ENCODE results near the gene U2SURP. TPM values are rescaled to one million over a fixed set of nuclear protein-coding genes. Genes with fewer than 3 reads are reported as not detected.
"Not testable (repeated sequence)": the region's sequence is repeated elsewhere in the genome, so short reads cannot be mapped to it uniquely, and the experiment has no call there.

The U2SURP gene
- total and polyA plus RNA-seq, 2 donors = 79.7 to 107 TPM

DNA sequence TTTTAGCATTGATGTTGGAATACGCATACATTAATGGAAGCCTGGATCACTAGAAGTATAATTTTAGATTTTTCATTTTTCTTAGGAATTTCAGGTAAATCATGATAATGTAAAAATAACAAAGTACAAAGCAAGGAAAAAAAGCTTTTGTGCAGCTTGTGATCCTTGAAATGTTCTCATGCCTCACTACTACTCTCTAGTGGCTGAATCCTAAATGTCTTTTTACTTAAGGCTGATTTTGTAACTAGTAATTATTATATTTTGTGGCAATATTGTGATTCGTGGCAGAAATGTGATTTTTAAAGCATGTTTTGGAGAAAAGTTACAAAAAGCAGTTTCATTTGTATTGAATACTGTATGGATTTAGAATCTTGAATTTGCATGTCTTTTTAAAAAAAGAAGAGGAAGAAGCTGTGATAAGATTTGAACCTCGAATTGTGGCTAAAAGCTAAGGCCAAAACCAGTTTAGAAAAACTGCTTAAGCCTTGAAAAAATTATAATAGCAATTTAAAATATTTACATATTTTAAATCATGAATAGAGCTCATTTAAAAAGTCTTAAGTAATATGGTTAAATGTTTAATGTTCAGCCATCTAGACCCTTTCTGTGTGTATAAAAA lies 39.0 kb downstream of the U2SURP start:
- WGBS = 91% methylated on average over 3 of the region's 3 CpGs
- Histone ChIP-seq H3K9me3 (ENCODE audit: control insufficient read depth in 2 of 2, insufficient read depth in 1 of 2, low read length in 1 of 2) (no peaks in the 10 kb centered on the region), H3K27ac (ENCODE audit: low read depth in 1 of 2, low read length in 1 of 2) (no peak overlapping the region), H3K27me3 (ENCODE audit: control insufficient read depth in 2 of 2, insufficient read depth in 1 of 2, low read length in 1 of 2) (no peaks in the 10 kb centered on the region), H3K36me3 (ENCODE audit: control insufficient read depth in 2 of 2, insufficient read depth in 2 of 2, low read length in 1 of 2) (peaks cover 19 to 70% of the 10 kb centered on the region in 2 donors), H3K4me1 (ENCODE audit: control insufficient read depth in 2 of 2, insufficient read depth in 2 of 2, low read length in 2 of 2) (no peaks in the 10 kb centered on the region), H3K4me3 (ENCODE audit: low read length in 2 of 2) (no peak overlapping the region)
- peak in 2 of 9 donors; percentile 4 to 33 for DNase-seq (ENCODE audit: low read depth in 6 of 9, low spot score in 9 of 9)

DNA sequence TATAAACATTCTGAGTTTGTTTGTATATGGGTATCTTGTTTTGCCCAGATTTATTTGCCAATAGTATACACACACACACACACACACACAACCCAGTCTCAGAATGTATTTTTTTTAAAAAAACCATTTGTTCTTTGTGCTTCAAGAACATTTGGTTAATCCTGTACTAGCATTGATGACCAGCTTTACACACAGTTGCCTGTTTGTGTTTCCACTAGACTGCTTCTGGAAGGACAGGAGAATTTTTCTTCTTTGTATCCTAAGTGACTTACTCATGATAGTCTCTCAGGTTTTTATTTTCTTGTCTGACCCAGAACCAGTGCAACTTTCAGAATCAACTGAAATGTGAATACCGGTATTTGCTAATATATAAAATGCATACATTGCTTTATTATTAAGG lies 40.5 kb downstream of the U2SURP start:
- H3K4me3 ChIP-seq (ENCODE audit: low read length in 2 of 2) = no peak overlapping the region
- 95% methylated on average over 1 of the region's 1 CpG for WGBS
- no peak for DNase-seq (ENCODE audit: low read depth in 6 of 9, low spot score in 9 of 9)
- no peak overlapping the region for H3K27ac ChIP-seq (ENCODE audit: low read depth in 1 of 2, low read length in 1 of 2)
- no peaks in the 10 kb centered on the region for H3K27me3 ChIP-seq (ENCODE audit: control insufficient read depth in 2 of 2, insufficient read depth in 1 of 2, low read length in 1 of 2)
- no peaks in the 10 kb centered on the region for H3K9me3 ChIP-seq (ENCODE audit: control insufficient read depth in 2 of 2, insufficient read depth in 1 of 2, low read length in 1 of 2)
- peaks cover 17 to 63% of the 10 kb centered on the region in 2 donors for H3K36me3 ChIP-seq (ENCODE audit: control insufficient read depth in 2 of 2, insufficient read depth in 2 of 2, low read length in 1 of 2)
- H3K4me1 ChIP-seq (ENCODE audit: control insufficient read depth in 2 of 2, insufficient read depth in 2 of 2, low read length in 2 of 2) = no peaks in the 10 kb centered on the region

DNA sequence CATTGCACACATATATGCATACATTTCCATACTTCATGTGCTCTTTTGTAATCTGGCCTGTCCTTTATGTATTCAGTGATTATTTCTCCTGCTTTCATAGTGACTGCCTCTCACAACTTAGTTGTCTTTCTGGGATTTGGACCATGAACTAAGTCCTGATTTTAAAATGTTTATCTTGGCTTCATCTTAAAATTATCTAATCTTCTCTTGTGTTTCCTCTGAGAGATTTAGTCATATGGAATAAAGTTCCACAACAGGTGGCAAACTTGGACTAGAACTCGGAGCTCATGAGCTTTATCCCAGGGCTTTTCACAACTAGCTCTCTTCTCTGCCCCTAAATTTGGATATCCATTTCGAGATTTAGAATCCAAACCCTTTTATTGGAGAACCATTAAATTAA lies 44.3 kb downstream of the U2SURP start:
- no peak overlapping the region for H3K4me3 ChIP-seq (ENCODE audit: low read length in 2 of 2)
- H3K4me1 ChIP-seq (ENCODE audit: control insufficient read depth in 2 of 2, insufficient read depth in 2 of 2, low read length in 2 of 2) = no peaks in the 10 kb centered on the region
- 96% methylated on average over 2 of the region's 2 CpGs for WGBS
- H3K27me3 ChIP-seq (ENCODE audit: control insufficient read depth in 2 of 2, insufficient read depth in 1 of 2, low read length in 1 of 2) = no peaks in the 10 kb centered on the region
- H3K36me3 ChIP-seq (ENCODE audit: control insufficient read depth in 2 of 2, insufficient read depth in 2 of 2, low read length in 1 of 2) = peaks cover 28 to 58% of the 10 kb centered on the region in 2 donors
- DNase-seq (ENCODE audit: low read depth in 6 of 9, low spot score in 9 of 9) = no peak
- no peak overlapping the region for H3K27ac ChIP-seq (ENCODE audit: low read depth in 1 of 2, low read length in 1 of 2)
- no peaks in the 10 kb centered on the region for H3K9me3 ChIP-seq (ENCODE audit: control insufficient read depth in 2 of 2, insufficient read depth in 1 of 2, low read length in 1 of 2)

DNA sequence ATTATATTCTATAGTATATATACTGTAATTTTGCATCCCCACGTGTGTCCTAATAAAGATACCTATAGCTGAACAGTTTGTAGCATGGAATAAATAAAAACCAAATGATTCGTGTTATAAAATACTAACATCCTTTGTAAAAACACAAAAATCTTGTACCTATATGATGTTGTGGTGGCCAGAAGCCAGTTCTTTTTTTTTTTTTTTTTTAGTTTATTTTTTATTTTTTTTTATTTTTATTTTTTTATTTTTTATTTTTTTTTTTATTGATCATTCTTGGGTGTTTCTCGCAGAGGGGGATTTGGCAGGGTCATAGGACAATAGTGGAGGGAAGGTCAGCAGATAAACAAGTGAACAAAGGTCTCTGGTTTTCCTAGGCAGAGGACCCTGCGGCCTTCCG lies 44.7 kb downstream of the U2SURP start:
- H3K4me1 ChIP-seq (ENCODE audit: control insufficient read depth in 2 of 2, insufficient read depth in 2 of 2, low read length in 2 of 2); DNase-seq (ENCODE audit: low read depth in 6 of 9, low spot score in 9 of 9); H3K9me3 ChIP-seq (ENCODE audit: control insufficient read depth in 2 of 2, insufficient read depth in 1 of 2, low read length in 1 of 2); H3K4me3 ChIP-seq (ENCODE audit: low read length in 2 of 2); H3K27ac ChIP-seq (ENCODE audit: low read depth in 1 of 2, low read length in 1 of 2); H3K27me3 ChIP-seq (ENCODE audit: control insufficient read depth in 2 of 2, insufficient read depth in 1 of 2, low read length in 1 of 2): not testable (repeated sequence)
- 99% methylated on average over 5 of the region's 5 CpGs for WGBS
- H3K36me3 ChIP-seq (ENCODE audit: control insufficient read depth in 2 of 2, insufficient read depth in 2 of 2, low read length in 1 of 2) = peaks cover 28 to 62% of the 10 kb centered on the region in 2 donors

DNA sequence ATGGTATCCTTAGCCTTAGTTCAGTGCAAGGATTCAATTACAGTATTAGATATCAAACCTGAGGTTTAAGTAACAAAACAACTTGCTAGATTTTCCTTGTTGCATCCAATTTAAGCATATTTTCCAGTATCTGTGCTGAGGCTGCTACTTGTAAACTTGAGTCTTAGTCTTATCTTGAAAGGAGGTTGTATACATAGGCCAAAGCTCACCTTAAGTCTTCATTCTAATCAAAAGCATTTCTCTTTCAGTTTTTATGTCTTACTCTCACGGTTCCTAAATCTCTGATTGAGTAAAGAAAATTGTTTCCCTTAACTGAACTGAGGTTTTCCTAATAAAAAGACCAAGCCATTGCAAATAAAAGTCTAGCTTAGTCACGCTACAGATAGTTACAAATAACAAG lies 52.6 kb downstream of the U2SURP start:
- DNase-seq (ENCODE audit: low read depth in 6 of 9, low spot score in 9 of 9) = no peak
- Histone ChIP-seq H3K36me3 (ENCODE audit: control insufficient read depth in 2 of 2, insufficient read depth in 2 of 2, low read length in 1 of 2) (peaks cover 21 to 71% of the 10 kb centered on the region in 2 donors), H3K4me1 (ENCODE audit: control insufficient read depth in 2 of 2, insufficient read depth in 2 of 2, low read length in 2 of 2) (no peaks in the 10 kb centered on the region), H3K4me3 (ENCODE audit: low read length in 2 of 2) (no peak overlapping the region), H3K27me3 (ENCODE audit: control insufficient read depth in 2 of 2, insufficient read depth in 1 of 2, low read length in 1 of 2) (no peaks in the 10 kb centered on the region), H3K27ac (ENCODE audit: low read depth in 1 of 2, low read length in 1 of 2) (no peak overlapping the region), H3K9me3 (ENCODE audit: control insufficient read depth in 2 of 2, insufficient read depth in 1 of 2, low read length in 1 of 2) (no peaks in the 10 kb centered on the region)
- WGBS = 97% methylated on average over 2 of the region's 2 CpGs

DNA sequence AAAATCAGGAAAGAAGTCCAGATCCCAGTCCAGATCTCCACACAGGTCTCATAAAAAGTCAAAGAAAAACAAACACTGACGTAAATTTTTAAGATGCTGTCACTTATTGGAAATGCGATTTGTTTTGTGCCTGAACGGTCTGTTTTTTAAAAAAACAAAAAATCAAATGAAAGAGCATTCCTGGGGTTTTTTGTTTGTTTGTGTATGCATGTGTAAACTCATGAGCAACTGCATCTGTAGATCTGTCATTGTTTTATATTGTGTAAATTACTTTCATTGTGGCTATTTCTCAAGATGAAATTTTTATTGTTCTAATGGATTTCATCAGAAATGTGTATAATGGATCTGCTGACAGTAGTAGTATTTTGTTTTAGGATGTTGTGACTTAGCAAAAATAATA lies 55.0 kb downstream of the U2SURP start:
- Histone ChIP-seq H3K27ac (ENCODE audit: low read depth in 1 of 2, low read length in 1 of 2) (no peak overlapping the region), H3K4me1 (ENCODE audit: control insufficient read depth in 2 of 2, insufficient read depth in 2 of 2, low read length in 2 of 2) (no peaks in the 10 kb centered on the region), H3K36me3 (ENCODE audit: control insufficient read depth in 2 of 2, insufficient read depth in 2 of 2, low read length in 1 of 2) (peaks cover 11 to 58% of the 10 kb centered on the region in 2 donors), H3K9me3 (ENCODE audit: control insufficient read depth in 2 of 2, insufficient read depth in 1 of 2, low read length in 1 of 2) (no peaks in the 10 kb centered on the region), H3K4me3 (ENCODE audit: low read length in 2 of 2) (no peak overlapping the region), H3K27me3 (ENCODE audit: control insufficient read depth in 2 of 2, insufficient read depth in 1 of 2, low read length in 1 of 2) (no peaks in the 10 kb centered on the region)
- no peak for DNase-seq (ENCODE audit: low read depth in 6 of 9, low spot score in 9 of 9)
- whole genome bisulfite sequencing = 97% methylated on average over 3 of the region's 3 CpGs

DNA sequence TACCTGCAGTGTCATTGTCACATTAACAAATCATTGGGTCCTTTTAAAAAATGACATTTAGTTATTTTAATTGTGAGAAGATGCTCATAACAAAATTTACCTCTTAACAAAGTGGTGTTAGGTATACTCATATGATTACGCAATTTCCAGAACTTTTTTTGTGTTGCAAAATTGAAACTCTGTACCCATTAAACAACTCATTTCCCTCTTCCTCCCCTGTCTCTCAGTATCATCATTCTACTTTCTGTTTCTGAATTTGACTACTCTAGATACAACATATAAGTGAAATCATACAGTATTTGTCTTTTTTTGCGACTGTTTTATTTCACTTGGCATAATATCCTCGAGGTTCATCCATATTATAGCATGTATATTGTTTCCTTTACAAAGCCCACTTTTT lies 59.5 kb downstream of the U2SURP start:
- H3K4me3 ChIP-seq (ENCODE audit: low read length in 2 of 2) = no peak overlapping the region
- no peaks in the 10 kb centered on the region for H3K4me1 ChIP-seq (ENCODE audit: control insufficient read depth in 2 of 2, insufficient read depth in 2 of 2, low read length in 2 of 2)
- H3K9me3 ChIP-seq (ENCODE audit: control insufficient read depth in 2 of 2, insufficient read depth in 1 of 2, low read length in 1 of 2) = no peaks in the 10 kb centered on the region
- 95% methylated on average over 3 of the region's 3 CpGs for WGBS
- H3K36me3 ChIP-seq (ENCODE audit: control insufficient read depth in 2 of 2, insufficient read depth in 2 of 2, low read length in 1 of 2) = peaks cover 0 to 34% of the 10 kb centered on the region in 2 donors
- H3K27ac ChIP-seq (ENCODE audit: low read depth in 1 of 2, low read length in 1 of 2) = no peak overlapping the region
- H3K27me3 ChIP-seq (ENCODE audit: control insufficient read depth in 2 of 2, insufficient read depth in 1 of 2, low read length in 1 of 2) = no peaks in the 10 kb centered on the region
- peak in 1 of 9 donors; percentile 15 for DNase-seq (ENCODE audit: low read depth in 6 of 9, low spot score in 9 of 9)

DNA sequence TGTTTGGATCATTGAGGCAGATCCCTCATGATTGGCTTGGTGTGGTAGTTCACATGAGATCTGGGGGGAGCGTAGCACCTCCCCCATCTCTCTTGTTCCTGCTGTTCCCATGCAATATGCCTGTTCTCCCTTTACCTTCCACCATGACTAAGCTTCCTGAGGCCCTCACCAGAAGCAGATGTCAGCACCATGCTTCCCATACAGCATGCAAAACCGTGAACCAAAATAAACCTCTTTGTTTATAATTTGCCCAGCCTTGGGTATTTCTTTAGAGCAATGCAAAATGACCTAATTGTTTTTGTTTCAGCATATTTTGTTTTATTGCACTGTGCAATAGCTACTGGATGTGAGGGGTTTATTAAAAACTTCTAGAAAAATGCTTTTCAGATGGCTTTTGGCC lies 61.6 kb downstream of the U2SURP start:
- DNase-seq (ENCODE audit: low read depth in 6 of 9, low spot score in 9 of 9) = no peak
- no peak overlapping the region for H3K4me3 ChIP-seq (ENCODE audit: low read length in 2 of 2)
- WGBS = 99% methylated on average over 2 of the region's 2 CpGs
- no peaks in the 10 kb centered on the region for H3K9me3 ChIP-seq (ENCODE audit: control insufficient read depth in 2 of 2, insufficient read depth in 1 of 2, low read length in 1 of 2)
- H3K36me3 ChIP-seq (ENCODE audit: control insufficient read depth in 2 of 2, insufficient read depth in 2 of 2, low read length in 1 of 2) = peaks cover 0 to 18% of the 10 kb centered on the region in 2 donors
- H3K27ac ChIP-seq (ENCODE audit: low read depth in 1 of 2, low read length in 1 of 2) = no peak overlapping the region
- H3K27me3 ChIP-seq (ENCODE audit: control insufficient read depth in 2 of 2, insufficient read depth in 1 of 2, low read length in 1 of 2) = no peaks in the 10 kb centered on the region
- H3K4me1 ChIP-seq (ENCODE audit: control insufficient read depth in 2 of 2, insufficient read depth in 2 of 2, low read length in 2 of 2) = no peaks in the 10 kb centered on the region

DNA sequence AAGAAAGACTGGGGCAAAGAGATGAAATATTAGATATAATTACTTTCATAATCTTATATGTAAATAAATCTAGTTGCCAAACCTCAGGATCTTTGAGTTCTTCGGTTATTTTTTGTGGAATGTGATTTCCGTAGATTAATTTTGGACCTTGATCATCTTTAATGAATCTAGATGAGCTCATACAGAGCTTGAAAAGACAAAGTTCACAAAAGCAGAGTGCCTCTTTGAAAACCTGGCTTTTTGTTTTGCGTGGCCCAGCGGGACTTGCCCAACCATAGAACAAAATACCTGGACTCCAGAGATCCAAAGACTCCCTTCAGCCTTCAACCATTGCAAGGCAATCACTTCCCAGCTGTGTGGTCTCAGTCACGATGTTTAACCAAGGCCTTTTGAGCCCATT lies 63.4 kb downstream of the U2SURP start:
- no peaks in the 10 kb centered on the region for H3K27me3 ChIP-seq (ENCODE audit: control insufficient read depth in 2 of 2, insufficient read depth in 1 of 2, low read length in 1 of 2)
- H3K9me3 ChIP-seq (ENCODE audit: control insufficient read depth in 2 of 2, insufficient read depth in 1 of 2, low read length in 1 of 2) = no peaks in the 10 kb centered on the region
- H3K4me1 ChIP-seq (ENCODE audit: control insufficient read depth in 2 of 2, insufficient read depth in 2 of 2, low read length in 2 of 2) = no peaks in the 10 kb centered on the region
- WGBS = 97% methylated on average over 5 of the region's 5 CpGs
- no peak overlapping the region for H3K4me3 ChIP-seq (ENCODE audit: low read length in 2 of 2)
- DNase-seq (ENCODE audit: low read depth in 6 of 9, low spot score in 9 of 9) = no peak
- H3K27ac ChIP-seq (ENCODE audit: low read depth in 1 of 2, low read length in 1 of 2) = no peak overlapping the region
- H3K36me3 ChIP-seq (ENCODE audit: control insufficient read depth in 2 of 2, insufficient read depth in 2 of 2, low read length in 1 of 2) = peaks cover 0 to 8% of the 10 kb centered on the region in 2 donors

Measured in thymus (tissue), 11 donors.